Stimulated activated naive CD8-positive, alpha-beta T cell treated with anti-CD3 and anti-CD28 coated beads, Interleukin-15, Interleukin-2, amounts not matched to agents 100 ng/mL and 50 ng/mL, for 24 hours (primary cell): ENCODE results near the gene CUBN.
A peak's percentile ranks its signal among the peaks of the same experiment; 100 is the strongest.

Experiments
- H3K27ac Mint-ChIP-seq: one replicate; pipeline ENCODE4 v1.8.0; 2021; ENCODE audit warnings: mild to moderate bottlenecking, mixed read lengths
- H3K27me3 Mint-ChIP-seq: one replicate; pipeline ENCODE4 v1.8.0; 2021; ENCODE audit warnings: mixed read lengths
- H3K36me3 Mint-ChIP-seq: one replicate; pipeline ENCODE4 v1.8.0; 2021; ENCODE audit warnings: low read depth, mixed read lengths
- H3K4me1 Mint-ChIP-seq: one replicate; pipeline ENCODE4 v1.8.0; 2021; ENCODE audit warnings: low read depth, mixed read lengths
- H3K4me3 Mint-ChIP-seq: one replicate; pipeline ENCODE4 v1.8.0; 2021; ENCODE audit warnings: mild to moderate bottlenecking, mixed read lengths
- H3K9me3 Mint-ChIP-seq: one replicate; pipeline ENCODE4 v1.8.0; 2021; ENCODE audit warnings: mixed read lengths

Gene CUBN

DNA sequence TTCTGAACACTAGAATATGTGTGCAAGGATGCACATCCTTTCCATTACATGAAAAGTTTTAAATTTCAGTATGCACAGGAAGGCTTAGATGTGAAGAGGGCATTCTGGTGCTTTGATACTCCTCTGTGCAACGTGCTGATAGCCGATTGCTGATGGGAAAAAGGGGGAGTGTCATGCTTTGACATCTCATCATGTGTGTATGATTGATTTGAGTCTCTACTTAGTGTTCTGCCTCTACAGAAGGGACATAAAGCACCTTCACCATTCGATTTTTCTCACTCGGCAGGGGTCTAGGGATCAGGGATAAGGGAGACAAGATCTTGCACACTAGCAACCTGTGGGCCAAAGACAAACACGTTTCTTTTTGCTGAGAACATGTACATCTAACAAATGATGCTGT lies 197.7 kb downstream of the CUBN start:
- Mint-ChIP-seq H3K4me3 (no peak overlapping the region), H3K9me3 (no peaks in the 10 kb centered on the region), H3K27ac (no peak overlapping the region), H3K27me3 (no peaks in the 10 kb centered on the region), H3K4me1 (peaks cover 8% of the 10 kb centered on the region), H3K36me3 (no peaks in the 10 kb centered on the region)

GRCh38 chr10:16930540-16930939 lies 199.1 kb downstream of the CUBN start:
- H3K4me1 Mint-ChIP-seq, result peaks cover 8% of the 10 kb centered on the region
- H3K27ac Mint-ChIP-seq, result no peak overlapping the region
- no peak overlapping the region for H3K4me3 Mint-ChIP-seq
- no peaks in the 10 kb centered on the region for H3K27me3 Mint-ChIP-seq
- H3K9me3 Mint-ChIP-seq, result no peaks in the 10 kb centered on the region
- peaks cover 4% of the 10 kb centered on the region for H3K36me3 Mint-ChIP-seq

- H3K27ac Mint-ChIP-seq, result no peak overlapping the region
- no peaks in the 10 kb centered on the region for H3K27me3 Mint-ChIP-seq
- peaks cover 4% of the 10 kb centered on the region for H3K36me3 Mint-ChIP-seq
- no peak overlapping the region for H3K4me3 Mint-ChIP-seq
- no peaks in the 10 kb centered on the region for H3K9me3 Mint-ChIP-seq
- peaks cover 8% of the 10 kb centered on the region for H3K4me1 Mint-ChIP-seq
These were observed 200.5 kb downstream of the CUBN start for GRCh38 chr10:16929069-16929468.

DNA sequence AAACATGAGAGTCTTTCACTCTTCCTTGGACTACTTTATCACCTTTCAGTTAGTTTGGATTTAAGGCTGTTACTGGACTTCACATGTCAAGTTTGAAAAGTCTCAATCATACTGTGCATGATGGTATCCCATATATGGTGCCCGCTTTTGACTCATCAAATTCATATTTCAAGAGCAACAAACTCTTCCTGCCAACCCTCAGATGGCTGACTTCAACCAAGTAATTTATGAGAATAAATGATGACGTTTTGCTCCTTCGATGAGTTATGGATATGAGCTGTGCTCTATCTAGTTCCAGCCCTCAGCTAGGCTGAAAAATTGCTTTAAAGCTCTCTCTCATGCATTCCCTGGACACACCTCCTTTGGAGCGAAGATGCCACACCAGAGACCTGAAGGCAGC lies 202.1 kb downstream of the CUBN start:
- Mint-ChIP-seq H3K27me3 (no peaks in the 10 kb centered on the region), H3K4me1 (peaks cover 8% of the 10 kb centered on the region)

GRCh38 chr10:16923726-16924125 lies 205.9 kb downstream of the CUBN start:
- Mint-ChIP-seq H3K36me3 (peaks cover 4% of the 10 kb centered on the region), H3K4me1 (no peaks in the 10 kb centered on the region), H3K4me3 (no peak overlapping the region), H3K27ac (no peak overlapping the region), H3K9me3 (no peaks in the 10 kb centered on the region), H3K27me3 (no peaks in the 10 kb centered on the region)

More for the DNA sequence above, 202.1 kb downstream of the CUBN start:
- peaks cover 4% of the 10 kb centered on the region for H3K36me3 Mint-ChIP-seq
- no peaks in the 10 kb centered on the region for H3K9me3 Mint-ChIP-seq
- H3K4me3 Mint-ChIP-seq, result no peak overlapping the region
- no peak overlapping the region for H3K27ac Mint-ChIP-seq

DNA sequence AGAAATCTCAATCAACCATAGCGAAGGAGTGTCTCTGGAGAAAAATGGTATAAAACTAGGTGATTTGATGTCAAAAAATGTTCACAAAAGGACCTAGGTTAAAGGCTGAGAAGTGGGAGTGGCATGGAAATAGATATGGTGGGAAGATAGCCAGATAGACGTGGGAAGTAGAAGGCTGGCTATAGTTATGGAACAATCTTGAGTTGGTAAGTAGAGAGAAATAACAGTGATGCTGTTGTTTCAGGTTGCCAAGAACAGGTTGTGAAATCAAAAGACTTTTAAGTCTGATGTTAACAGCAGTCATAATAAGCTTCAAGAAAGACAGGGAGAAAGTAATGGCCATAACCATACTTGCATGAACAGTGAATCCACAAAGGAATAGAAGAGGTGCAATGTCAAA lies 206.3 kb downstream of the CUBN start:
- Mint-ChIP-seq H3K9me3 (no peaks in the 10 kb centered on the region), H3K27me3 (no peaks in the 10 kb centered on the region), H3K27ac (no peak overlapping the region), H3K36me3 (peaks cover 4% of the 10 kb centered on the region), H3K4me1 (no peaks in the 10 kb centered on the region), H3K4me3 (no peak overlapping the region)

DNA sequence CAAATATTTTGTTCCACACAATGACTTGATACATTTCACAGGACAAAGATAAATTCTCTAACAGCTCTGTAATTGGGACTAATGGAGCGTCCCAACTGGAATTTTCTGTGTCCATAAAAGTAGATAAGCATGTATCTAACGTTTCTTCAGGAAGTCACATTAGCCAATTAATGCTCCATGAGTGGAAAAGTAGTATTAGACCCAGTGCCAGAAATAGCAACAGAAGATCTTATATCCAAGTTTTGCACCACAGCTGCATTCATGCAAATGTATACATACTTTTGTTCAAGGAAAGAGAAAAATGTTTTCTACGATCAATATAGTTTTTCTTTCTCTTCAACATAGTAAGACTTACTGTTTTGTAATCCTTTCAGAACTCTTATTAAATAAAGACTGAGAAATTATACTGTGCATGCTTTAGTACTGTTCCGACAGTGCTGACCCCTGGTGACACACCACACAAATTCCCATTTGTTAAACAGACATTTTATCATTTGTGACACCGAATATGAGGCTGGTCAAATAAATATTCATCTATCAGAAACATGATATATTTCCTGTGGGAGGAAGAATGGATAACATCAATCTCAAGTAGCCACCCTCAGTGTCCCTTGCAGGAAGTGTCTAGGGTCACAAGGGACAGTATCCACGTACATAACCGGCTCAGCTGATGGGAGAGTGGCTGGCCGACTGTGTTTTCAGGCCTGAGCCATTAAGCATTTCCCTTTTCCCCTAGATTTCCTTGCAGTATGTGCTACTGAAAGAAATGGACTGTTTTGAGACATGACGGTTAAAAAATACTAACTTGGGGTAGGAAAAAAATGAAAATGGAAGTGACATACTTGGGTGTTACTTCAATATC lies 210.3 kb downstream of the CUBN start:
- no peak overlapping the region for H3K4me3 Mint-ChIP-seq
- peaks cover 5% of the 10 kb centered on the region for H3K4me1 Mint-ChIP-seq
- no peaks in the 10 kb centered on the region for H3K27me3 Mint-ChIP-seq
- H3K9me3 Mint-ChIP-seq, result no peaks in the 10 kb centered on the region
- H3K27ac Mint-ChIP-seq, result no peak overlapping the region
- peaks cover 10% of the 10 kb centered on the region for H3K36me3 Mint-ChIP-seq

GRCh38 chr10:16916496-16916895 lies 213.1 kb downstream of the CUBN start:
- Mint-ChIP-seq H3K27me3 (no peaks in the 10 kb centered on the region), H3K27ac (no peak overlapping the region), H3K4me3 (no peak overlapping the region), H3K9me3 (no peaks in the 10 kb centered on the region), H3K36me3 (peaks cover 23% of the 10 kb centered on the region), H3K4me1 (peaks cover 5% of the 10 kb centered on the region)

DNA sequence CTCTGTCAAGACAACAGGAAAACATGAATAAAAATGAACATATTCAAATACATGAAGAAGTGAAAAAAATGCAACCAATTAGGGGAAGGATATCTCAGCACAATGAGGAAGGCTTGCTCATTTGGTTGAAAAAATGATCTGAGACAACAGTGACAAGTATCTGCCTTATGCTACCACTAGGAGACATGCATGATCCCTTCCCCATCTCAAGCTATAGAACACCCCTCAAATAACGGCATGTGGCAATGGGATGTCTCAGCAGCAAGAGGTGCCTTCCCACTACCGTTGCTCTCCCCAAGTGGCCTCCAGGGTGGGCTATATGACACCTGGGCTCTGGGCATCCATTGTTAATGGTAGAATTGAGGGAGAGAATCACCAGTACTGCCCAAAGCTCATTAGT lies 214.3 kb downstream of the CUBN start:
- Mint-ChIP-seq H3K4me1 (peaks cover 10% of the 10 kb centered on the region), H3K9me3 (no peaks in the 10 kb centered on the region), H3K4me3 (no peak overlapping the region), H3K36me3 (peaks cover 23% of the 10 kb centered on the region), H3K27ac (no peak overlapping the region), H3K27me3 (no peaks in the 10 kb centered on the region)

DNA sequence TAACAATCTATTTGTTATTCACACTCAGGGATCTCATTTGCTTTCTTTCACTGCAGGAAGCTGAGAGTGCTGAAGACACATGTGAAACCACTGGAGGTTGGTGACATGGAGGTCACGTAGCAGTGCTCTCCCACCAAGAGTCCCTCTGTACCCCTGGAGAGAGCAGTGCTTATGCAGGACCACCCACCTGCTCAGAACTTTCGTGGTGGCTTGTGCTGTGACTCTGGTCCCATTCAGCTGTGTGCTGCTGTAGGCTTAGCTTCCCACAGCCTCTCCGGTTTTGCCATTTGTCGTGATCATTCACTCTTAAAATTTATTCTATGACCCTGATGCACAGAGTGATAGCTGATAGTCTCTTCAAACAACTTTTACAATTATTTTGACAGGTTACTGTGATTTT lies 216.3 kb downstream of the CUBN start:
- no peaks in the 10 kb centered on the region for H3K9me3 Mint-ChIP-seq
- no peak overlapping the region for H3K4me3 Mint-ChIP-seq
- peaks cover 15% of the 10 kb centered on the region for H3K4me1 Mint-ChIP-seq
- no peak overlapping the region for H3K27ac Mint-ChIP-seq
- H3K36me3 Mint-ChIP-seq, result peaks cover 23% of the 10 kb centered on the region
- H3K27me3 Mint-ChIP-seq, result no peaks in the 10 kb centered on the region

GRCh38 chr10:16910793-16911164 lies 218.8 kb downstream of the CUBN start:
- Mint-ChIP-seq H3K27me3 (no peaks in the 10 kb centered on the region), H3K36me3 (peaks cover 23% of the 10 kb centered on the region), H3K4me3 (no peak overlapping the region), H3K27ac (peak overlapping the region; percentile 18), H3K4me1 (peaks cover 15% of the 10 kb centered on the region), H3K9me3 (no peaks in the 10 kb centered on the region)

DNA sequence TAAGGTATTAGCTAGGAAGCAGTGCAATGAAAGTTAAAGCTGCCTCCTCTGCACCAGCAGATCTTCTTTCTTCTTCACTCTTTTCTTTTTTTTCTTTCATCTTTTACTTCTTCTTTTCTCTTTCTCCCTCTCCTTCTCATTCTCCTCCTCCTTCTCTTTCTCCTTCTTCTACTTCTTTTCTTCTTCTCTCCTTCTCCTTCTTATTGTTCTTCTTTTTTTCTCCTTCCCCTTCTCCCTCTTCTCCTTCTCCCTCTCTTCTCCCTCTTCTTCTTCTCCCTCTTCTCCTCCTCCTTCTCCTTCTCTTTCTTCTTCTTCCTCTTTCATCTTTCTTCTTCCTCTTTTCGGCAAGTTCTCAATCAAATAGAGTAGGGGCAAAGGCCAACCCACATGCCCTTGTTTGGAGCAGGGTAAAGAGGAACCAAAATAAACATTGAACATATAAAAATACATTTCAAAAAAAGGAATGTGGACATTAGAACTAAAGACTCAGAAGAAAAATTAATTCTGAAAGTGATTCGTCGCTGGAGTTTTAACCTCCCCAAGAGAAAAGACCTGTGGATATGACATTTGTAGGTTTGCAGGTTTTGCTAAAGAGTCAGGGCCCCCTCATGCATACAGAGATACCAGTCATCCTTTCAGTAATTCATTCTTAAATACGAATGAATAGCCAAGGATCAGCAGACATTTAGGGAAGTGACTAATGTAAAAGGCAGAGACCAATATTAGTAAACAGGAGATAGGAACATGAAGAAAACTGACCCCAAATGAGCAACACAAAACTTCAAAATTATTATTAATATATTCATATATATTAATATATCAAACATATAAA lies 219.4 kb downstream of the CUBN start:
- Mint-ChIP-seq H3K9me3 (no peaks in the 10 kb centered on the region), H3K27me3 (no peaks in the 10 kb centered on the region), H3K27ac (peak overlapping the region; percentile 61), H3K4me3 (no peak overlapping the region), H3K4me1 (peaks cover 10% of the 10 kb centered on the region), H3K36me3 (peaks cover 18% of the 10 kb centered on the region)

GRCh38 chr10:16909271-16909767 lies 220.3 kb downstream of the CUBN start:
- Mint-ChIP-seq H3K27me3 (no peaks in the 10 kb centered on the region), H3K9me3 (no peaks in the 10 kb centered on the region), H3K27ac (no peak overlapping the region), H3K36me3 (peaks cover 14% of the 10 kb centered on the region), H3K4me1 (peaks cover 10% of the 10 kb centered on the region), H3K4me3 (no peak overlapping the region)

DNA sequence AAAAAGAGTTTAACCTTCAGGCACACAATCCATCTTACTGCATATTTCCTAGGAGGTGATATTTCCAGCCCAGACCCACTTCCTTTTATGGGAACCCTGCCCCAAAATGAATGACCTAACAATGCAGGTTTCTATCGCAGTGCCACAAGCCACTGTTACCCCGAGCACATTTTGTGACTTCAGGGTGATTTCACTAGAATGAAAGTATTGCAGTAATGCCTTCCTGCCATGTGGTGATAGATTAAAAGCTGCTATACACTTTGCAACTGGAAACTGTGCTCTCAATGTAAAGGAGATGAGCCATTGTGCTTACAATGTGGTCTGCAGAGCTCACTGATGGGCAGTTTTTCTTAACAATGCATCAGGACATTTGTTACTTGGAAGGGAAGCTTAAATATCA lies 221.9 kb downstream of the CUBN start:
- peaks cover 16% of the 10 kb centered on the region for H3K4me1 Mint-ChIP-seq
- H3K27ac Mint-ChIP-seq, result no peak overlapping the region
- no peak overlapping the region for H3K4me3 Mint-ChIP-seq
- peaks cover 13% of the 10 kb centered on the region for H3K36me3 Mint-ChIP-seq
- H3K9me3 Mint-ChIP-seq, result no peaks in the 10 kb centered on the region
- no peaks in the 10 kb centered on the region for H3K27me3 Mint-ChIP-seq

- H3K4me3 Mint-ChIP-seq, result no peak overlapping the region
- H3K4me1 Mint-ChIP-seq, result peaks cover 15% of the 10 kb centered on the region
These were observed 224.3 kb downstream of the CUBN start for GRCh38 chr10:16905320-16905719.

More at GRCh38 chr10:16905320-16905719, 224.3 kb downstream of the CUBN start:
- no peaks in the 10 kb centered on the region for H3K9me3 Mint-ChIP-seq
- H3K36me3 Mint-ChIP-seq, result peaks cover 10% of the 10 kb centered on the region
- no peak overlapping the region for H3K27ac Mint-ChIP-seq
- H3K27me3 Mint-ChIP-seq, result no peaks in the 10 kb centered on the region
